Heart left ventricle (tissue), 13 donors: Measurements from ENCODE around the gene PLPPR2.

Source experiments
- POLR2A ChIP-seq, 2 donors: fragments of 450-650 bp; IDR thresholded peaks; one replicate each; pipeline ENCODE4 v1.6.1; 2017; ENCODE audit warnings: antibody characterized with exemption in 2 of 2, mild to moderate bottlenecking in 2 of 2, moderate library complexity in 2 of 2
- TF ChIP-seq, protein P1 (sequence below), 12 donors: fragments of 200-600 bp; sonication (generic) in 4 of 12; IDR thresholded peaks; one replicate each; pipeline versions ENCODE4 v1.5.0 to v1.8.0; 2018 to 2022; ENCODE audit warnings: antibody characterized with exemption in 12 of 12, mild to moderate bottlenecking in 5 of 12
- donor health status: ischemic (EF 13 %, LVEDD 7.1; RV severe dilation, severe dysfunction).
- donor health status: DM: no; HTN: yes; CAD: no.
- donor health status: DM: no; HTN: no; CAD: no.
- donor health status: ischemic (EF 25% LVEDD 6.9; RV normal size, moderate dysfunction).
- donor health status: ischemic (EF 25% LVEDD 5.7; RV mildly dilated, moderate dysfunction).
- donor health status: ischemic (EF 35%, LVEDD 5.7; RV mildly dilated, moderate dysfunction).
- donor health status: nonischemic (EF 11% LVEDD 7.7; RV severe dilation, severe dysfunction).
- donor health status: DM: yes; HTN: yes; CAD: no.
- donor health status: PGD.
- donor health status: ischemic (EF 29% LVEDD 5.4; RV normal size, mild dysfunction).
- donor health status: nonischemic (EF 23%, LVEDD 6.1; RV moderate dilation, normal function).

DNA sequence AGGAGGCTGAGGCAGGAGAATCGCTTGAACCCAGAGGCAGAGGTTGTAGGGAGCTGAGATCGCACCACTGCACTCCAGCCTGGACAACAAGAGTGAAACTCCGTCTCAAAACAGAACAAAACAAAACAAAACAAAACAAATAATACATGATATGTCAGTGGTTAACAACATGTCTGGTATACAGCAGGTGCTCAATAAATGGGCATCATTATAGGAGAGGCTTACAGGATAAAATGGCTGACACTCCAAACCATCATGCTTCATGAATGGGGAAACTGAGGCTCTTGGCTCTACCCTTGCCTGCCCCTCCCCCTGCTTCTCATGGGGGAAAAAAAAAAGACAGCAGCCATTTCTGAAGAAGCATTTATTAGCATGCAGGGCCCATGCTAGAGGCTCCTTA, 12.8 kb upstream of the PLPPR2 start:
- TF ChIP-seq, protein P1, sequence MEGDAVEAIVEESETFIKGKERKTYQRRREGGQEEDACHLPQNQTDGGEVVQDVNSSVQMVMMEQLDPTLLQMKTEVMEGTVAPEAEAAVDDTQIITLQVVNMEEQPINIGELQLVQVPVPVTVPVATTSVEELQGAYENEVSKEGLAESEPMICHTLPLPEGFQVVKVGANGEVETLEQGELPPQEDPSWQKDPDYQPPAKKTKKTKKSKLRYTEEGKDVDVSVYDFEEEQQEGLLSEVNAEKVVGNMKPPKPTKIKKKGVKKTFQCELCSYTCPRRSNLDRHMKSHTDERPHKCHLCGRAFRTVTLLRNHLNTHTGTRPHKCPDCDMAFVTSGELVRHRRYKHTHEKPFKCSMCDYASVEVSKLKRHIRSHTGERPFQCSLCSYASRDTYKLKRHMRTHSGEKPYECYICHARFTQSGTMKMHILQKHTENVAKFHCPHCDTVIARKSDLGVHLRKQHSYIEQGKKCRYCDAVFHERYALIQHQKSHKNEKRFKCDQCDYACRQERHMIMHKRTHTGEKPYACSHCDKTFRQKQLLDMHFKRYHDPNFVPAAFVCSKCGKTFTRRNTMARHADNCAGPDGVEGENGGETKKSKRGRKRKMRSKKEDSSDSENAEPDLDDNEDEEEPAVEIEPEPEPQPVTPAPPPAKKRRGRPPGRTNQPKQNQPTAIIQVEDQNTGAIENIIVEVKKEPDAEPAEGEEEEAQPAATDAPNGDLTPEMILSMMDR (IDR thresholded peaks at IDR 0.05), result no peak
- no peak for TF ChIP-seq POLR2A (IDR thresholded peaks at IDR 0.05)
